Keratinocyte (primary cell): ENCODE results near the gene PRR3.

Experiments used
- EZH2 ChIP-seq: IDR thresholded peaks from one replicate; pipeline ENCODE4 v1.6.1; 2012; ENCODE audit warnings: inconsistent platforms, mild to moderate bottlenecking, low read length, moderate library complexity
- TF ChIP-seq, protein P1 (sequence below), 3 experiments: IDR thresholded peaks in 1 of 3; conservative IDR thresholded peaks in 1 of 3; optimal IDR thresholded peaks in 1 of 3; 2 replicates in 2 of 3; 3 replicates in 1 of 3; pipeline versions ENCODE3 to v1.5.1; 2011; ENCODE audit warnings: low read length in 3 of 3, mild to moderate bottlenecking in 3 of 3, moderate library complexity in 2 of 3, control low read depth in 1 of 3, inconsistent platforms in 1 of 3; ENCODE audit not compliant: insufficient read depth in 2 of 3; ENCODE audit errors: extremely low read depth in 1 of 3

- TF ChIP-seq, protein P1, sequence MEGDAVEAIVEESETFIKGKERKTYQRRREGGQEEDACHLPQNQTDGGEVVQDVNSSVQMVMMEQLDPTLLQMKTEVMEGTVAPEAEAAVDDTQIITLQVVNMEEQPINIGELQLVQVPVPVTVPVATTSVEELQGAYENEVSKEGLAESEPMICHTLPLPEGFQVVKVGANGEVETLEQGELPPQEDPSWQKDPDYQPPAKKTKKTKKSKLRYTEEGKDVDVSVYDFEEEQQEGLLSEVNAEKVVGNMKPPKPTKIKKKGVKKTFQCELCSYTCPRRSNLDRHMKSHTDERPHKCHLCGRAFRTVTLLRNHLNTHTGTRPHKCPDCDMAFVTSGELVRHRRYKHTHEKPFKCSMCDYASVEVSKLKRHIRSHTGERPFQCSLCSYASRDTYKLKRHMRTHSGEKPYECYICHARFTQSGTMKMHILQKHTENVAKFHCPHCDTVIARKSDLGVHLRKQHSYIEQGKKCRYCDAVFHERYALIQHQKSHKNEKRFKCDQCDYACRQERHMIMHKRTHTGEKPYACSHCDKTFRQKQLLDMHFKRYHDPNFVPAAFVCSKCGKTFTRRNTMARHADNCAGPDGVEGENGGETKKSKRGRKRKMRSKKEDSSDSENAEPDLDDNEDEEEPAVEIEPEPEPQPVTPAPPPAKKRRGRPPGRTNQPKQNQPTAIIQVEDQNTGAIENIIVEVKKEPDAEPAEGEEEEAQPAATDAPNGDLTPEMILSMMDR (optimal IDR thresholded peaks at IDR 0.05 in 1 of 3, IDR thresholded peaks at IDR 0.05 in 1 of 3, conservative IDR thresholded peaks at IDR 0.05 in 1 of 3; ENCODE audit: extremely low read depth in 1 of 3, insufficient read depth in 2 of 3, low read length in 3 of 3): no peak
- no peak for TF ChIP-seq EZH2
These were observed 13.3 kb upstream of the PRR3 start for GRCh38 chr6:30543821-30544220.
